Fibroblast of pulmonary artery (primary cell): ENCODE results near the gene TMPRSS13.

Source experiments
- DNase-seq: peaks from one replicate; pipeline ENCODE4 v3.0.0-alpha.2; 2010; ENCODE audit warnings: low read depth
- H3K4me3 ChIP-seq: replicated peaks from 2 replicates; pipeline ENCODE4 v1.5.1; 2011; ENCODE audit warnings: low read depth, mild to moderate bottlenecking, control low read depth, low read length, moderate library complexity
- TF ChIP-seq, protein P1 (sequence below): IDR thresholded peaks from 2 replicates; pipeline ENCODE4 v1.5.1; 2011; ENCODE audit warnings: mild to moderate bottlenecking, control low read depth, low read length, inconsistent platforms; ENCODE audit errors: missing control alignments

The TMPRSS13 gene

GRCh38 chr11:117933930-117934329, 4.7 kb upstream of the TMPRSS13 start:
- no peak overlapping the region for H3K4me3 ChIP-seq
- DNase-seq, result no peak
- TF ChIP-seq, protein P1, sequence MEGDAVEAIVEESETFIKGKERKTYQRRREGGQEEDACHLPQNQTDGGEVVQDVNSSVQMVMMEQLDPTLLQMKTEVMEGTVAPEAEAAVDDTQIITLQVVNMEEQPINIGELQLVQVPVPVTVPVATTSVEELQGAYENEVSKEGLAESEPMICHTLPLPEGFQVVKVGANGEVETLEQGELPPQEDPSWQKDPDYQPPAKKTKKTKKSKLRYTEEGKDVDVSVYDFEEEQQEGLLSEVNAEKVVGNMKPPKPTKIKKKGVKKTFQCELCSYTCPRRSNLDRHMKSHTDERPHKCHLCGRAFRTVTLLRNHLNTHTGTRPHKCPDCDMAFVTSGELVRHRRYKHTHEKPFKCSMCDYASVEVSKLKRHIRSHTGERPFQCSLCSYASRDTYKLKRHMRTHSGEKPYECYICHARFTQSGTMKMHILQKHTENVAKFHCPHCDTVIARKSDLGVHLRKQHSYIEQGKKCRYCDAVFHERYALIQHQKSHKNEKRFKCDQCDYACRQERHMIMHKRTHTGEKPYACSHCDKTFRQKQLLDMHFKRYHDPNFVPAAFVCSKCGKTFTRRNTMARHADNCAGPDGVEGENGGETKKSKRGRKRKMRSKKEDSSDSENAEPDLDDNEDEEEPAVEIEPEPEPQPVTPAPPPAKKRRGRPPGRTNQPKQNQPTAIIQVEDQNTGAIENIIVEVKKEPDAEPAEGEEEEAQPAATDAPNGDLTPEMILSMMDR, result no peak

DNA sequence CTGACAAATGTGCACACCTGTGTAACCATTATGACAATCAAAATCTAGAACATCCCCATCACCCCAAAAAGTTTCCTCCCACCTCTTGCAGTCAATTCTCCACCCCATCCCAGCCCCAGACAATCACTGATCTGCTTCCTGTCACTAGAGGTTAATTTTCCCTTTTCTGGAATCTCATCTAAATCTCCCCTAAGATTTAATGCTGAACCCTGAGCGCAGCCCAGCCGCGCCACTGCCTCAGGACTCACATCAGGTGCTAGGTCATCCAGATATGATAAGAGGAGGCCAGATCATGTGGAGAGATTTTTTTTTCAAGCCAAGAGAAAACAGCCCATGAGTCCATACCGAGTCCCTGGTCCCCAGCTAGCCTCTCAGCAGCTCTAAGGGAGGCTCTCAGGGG, 4.3 kb upstream of the TMPRSS13 start:
- TF ChIP-seq, protein P1, result no peak
- no peak for DNase-seq
- H3K4me3 ChIP-seq, result no peak overlapping the region

DNA sequence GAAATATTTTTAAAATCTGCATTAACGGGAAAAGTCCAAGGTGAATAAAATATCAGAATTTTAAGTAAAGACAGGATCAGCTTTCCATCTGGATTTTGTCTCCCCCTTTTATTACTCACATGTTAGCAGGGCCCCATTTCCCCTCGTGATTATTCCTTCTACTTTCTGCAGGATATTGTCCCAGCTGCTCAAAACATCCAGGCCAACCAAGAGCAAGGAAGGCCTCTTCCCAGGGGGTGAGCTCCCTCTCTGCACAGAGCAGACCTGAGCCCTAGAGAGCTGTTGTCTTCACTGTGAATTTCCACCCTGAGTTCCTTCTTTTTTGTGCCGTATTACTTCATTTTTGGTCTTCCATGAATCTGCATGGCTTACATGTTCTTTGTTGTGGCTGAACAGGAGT, 3.7 kb upstream of the TMPRSS13 start:
- TF ChIP-seq, protein P1, result no peak
- DNase-seq, result no peak
- H3K4me3 ChIP-seq, result no peak overlapping the region

DNA sequence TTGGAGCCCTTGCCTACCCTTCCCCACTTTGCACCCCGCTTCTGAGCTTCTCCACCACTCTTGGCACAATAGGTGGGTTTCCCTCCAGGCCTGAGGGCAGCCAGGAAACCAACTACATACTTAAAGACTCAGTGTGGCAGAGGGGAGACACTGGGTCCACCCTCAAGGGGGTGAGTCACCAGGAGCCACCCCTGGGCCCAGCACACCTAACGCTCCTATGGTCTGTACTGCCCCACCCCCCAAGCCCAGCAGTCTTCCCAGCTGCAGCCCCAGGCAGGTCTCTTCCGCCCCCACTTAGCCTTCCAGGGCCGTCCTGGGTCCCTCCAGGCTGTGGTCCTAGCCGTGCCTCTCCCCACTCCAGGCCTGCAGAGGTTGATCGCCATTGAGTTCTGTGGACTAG, 3.2 kb upstream of the TMPRSS13 start:
- DNase-seq, result no peak
- no peak overlapping the region for H3K4me3 ChIP-seq
- TF ChIP-seq, protein P1, result no peak

DNA sequence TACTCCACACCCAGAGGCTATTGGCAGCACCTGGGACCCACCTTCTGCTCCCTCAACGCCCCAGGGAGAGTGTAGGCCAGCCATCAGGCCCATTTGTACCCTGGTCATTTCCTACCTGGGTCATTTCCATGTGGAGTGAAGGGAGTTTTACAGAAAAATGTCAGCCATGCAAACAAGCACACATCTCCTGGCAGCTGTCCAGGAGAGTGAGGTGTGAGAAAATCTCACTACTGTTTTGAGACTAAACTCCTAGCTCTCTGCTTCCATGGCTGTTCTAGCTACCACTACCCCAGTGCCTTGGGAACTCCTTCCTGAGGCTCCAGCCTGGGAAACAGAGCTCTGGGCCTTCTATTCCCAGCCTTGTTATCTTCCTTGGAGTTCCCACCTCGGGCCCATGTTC, 2.8 kb upstream of the TMPRSS13 start:
- DNase-seq, result no peak
- TF ChIP-seq, protein P1, result no peak
- H3K4me3 ChIP-seq, result no peak overlapping the region

DNA sequence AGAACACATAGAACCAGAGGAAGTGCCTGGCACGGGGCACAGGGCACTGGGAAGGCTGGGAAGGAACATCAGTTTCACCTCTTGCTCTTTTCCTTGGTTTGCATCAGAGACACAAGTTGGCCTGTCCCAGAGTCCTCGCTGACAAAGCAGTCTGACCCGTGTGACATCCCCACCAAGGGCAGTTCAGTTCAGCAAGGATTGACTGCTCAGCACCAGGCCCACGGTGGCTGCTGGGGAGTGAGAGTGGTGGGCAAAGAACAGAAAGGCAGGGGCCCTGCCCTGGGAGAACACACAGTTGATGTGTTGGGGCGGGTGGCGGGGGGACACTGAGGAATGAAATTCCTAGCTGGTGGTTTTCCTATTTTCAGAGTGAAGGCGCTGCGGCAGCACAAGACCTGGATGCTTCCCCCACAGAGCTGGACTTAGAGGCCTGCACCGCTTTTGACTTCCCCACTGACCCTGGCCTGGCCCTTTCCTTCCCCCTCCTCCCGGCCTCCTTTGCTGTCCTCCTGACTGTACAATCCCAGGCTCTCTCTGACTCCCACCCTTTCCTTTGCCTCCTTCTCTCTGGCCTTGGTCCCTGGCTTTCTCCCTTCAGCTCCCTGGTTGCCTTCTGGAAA, 2.2 kb upstream of the TMPRSS13 start:
- TF ChIP-seq, protein P1, result no peak
- H3K4me3 ChIP-seq, result no peak overlapping the region
- DNase-seq, result no peak

DNA sequence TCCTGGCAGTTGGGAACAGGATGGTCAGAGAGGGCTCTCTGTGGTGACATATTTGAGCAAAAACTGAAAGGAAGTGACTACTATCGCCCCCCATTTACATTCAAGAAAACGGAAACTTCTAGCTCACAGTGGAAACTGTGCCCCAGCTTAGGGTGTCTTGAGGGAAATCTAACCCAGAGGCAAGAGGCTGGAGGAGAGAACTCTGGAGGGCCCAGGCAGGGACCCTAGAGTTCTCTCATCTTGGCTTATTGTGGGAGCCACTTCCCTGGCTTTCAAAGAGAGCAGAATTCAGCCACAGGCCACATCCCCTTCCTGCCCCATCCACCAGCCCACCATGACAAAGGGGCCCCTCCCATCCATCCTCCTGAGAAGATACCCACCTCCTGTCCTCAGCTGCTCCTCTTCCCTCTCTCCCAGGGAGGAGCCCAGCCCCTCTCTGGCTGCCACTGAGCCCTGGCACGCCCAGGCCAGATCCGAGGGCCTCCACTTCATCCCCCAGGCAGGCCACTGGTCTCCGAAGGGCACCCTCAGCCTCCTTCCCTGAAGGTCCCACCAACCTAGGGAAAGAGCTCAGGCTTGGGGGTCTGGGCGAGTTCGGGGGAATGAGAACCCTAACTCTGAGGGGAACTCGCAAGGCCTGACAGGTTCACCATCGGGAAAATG, 1.6 kb upstream of the TMPRSS13 start:
- H3K4me3 ChIP-seq, result no peak overlapping the region
- TF ChIP-seq, protein P1, result no peak
- no peak for DNase-seq
